Activated CD4-positive, CD25-positive, alpha-beta regulatory T cell treated with anti-CD3 and anti-CD28 coated beads, Interleukin-2, amount 50 U/mL, for 24 hours (primary cell): Measurements from ENCODE around the gene THOC1.
A peak's percentile ranks its signal among the peaks of the same experiment; 100 is the strongest.

ENCODE experiments used
- ATAC-seq, 2 donors: fragments of 150-1000 bp; cut with Tn5 transposase; one replicate each; pipeline ENCODE4 v1.10.0; 2021; ENCODE audit warnings: mild to moderate bottlenecking in 1 of 2, moderate library complexity in 1 of 2

Gene THOC1

DNA sequence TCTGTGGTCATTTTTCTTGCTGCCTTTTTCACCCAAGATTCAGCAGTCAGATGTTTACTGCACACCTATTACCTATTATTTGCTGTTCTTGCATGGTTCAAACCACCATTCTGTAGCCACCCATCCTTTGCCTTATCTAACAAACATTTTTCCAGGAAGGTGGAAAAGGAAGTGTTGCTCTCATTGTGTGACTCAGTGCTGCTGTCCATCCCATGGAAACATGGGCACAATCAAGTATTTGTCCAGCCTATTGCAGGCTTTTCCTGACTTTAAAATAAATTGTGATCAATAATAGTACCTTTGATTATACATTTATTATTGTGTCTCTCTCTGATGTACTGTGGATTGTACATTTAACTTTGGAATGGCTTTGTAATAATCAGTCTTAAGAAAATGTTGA, 56.3 kb downstream of the THOC1 start:
- no peak for ATAC-seq

DNA sequence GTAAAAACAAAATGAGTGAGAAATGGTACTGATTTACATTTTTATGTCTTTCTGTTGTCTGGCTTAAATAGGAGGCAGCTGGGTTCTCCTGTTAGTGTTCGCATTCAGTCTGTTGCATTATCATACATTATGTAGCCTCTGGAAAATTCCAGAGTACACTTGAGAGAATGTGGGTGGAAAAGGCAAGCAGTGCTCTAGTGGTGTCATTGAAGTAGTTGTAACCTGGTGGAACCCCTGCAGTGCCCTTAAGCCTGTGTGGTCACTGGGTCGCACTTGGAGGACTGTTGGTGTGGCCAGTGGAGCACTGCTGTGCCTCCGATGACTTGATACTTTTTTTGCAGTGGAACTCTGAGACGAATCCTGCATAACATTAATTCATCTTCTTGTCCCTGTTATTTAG, 57.1 kb downstream of the THOC1 start:
- no peak for ATAC-seq

GRCh38 chr18:210075-210474, 57.8 kb downstream of the THOC1 start:
- ATAC-seq, result no peak

GRCh38 chr18:199768-200167, 68.1 kb downstream of the THOC1 start:
- ATAC-seq, result no peak

- ATAC-seq, result no peak
Measured at GRCh38 chr18:199214-199613, 68.6 kb downstream of the THOC1 start.

GRCh38 chr18:195651-196050, 72.2 kb downstream of the THOC1 start:
- no peak for ATAC-seq

DNA sequence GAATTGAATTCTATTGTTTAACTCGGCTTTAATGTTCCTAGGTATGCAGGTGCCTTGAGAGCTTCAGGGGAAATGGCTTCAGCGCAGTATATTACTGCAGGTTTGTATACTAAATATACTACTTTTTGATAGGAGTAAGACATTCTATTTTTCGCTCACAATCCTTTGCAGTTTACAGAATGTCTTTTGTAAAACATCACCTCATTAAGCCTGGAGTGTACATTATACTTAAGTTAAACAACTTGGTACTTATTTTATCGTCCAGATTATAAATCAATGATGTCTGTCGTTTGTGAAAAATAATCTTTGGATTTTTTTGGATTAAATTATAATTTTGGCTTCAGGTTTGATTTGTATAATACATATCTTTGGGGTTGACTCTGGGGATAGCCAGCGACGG, 75.0 kb downstream of the THOC1 start:
- no peak for ATAC-seq

GRCh38 chr18:191725-192124, 76.1 kb downstream of the THOC1 start:
- peak in 1 of 2 donors; percentile 33 for ATAC-seq

- no peak for ATAC-seq
Measured at GRCh38 chr18:189254-189653, 78.6 kb downstream of the THOC1 start.

- ATAC-seq, result no peak
Measured at GRCh38 chr18:183769-184168, 84.1 kb downstream of the THOC1 start.

DNA sequence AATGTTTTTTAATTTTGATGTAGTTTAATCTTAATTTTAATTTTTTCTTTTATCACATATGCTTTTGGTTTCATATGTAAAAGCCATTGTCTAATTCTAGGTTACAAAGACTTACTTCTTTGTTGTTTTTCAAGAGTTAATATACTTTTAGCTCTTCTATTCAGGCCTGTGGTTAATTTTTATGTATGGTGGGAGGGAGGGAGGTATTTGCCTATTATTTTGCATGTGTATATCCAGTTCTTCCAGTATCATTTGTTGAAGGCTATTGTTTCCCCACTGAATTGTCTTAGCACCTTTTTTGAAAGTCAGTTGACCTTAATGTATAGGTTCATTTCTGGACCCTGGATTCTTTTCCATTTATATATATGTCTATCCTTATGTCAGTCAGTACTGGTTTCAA, 86.1 kb downstream of the THOC1 start:
- ATAC-seq, result no peak

- ATAC-seq, result no peak
Measured at GRCh38 chr18:179499-179898, 88.3 kb downstream of the THOC1 start.

- no peak for ATAC-seq
Measured at GRCh38 chr18:172361-172760, 95.5 kb downstream of the THOC1 start.
